ENCODE measurements around the gene ME1.

ME1 gene

GRCh38 chr6:83265384-83265783 lies 165.5 kb downstream of the ME1 start:
- H3K27me3 ChIP-seq (replicated peaks; ENCODE audit: insufficient read depth, low read length) = no peaks in the 10 kb centered on the region
- TF ChIP-seq EZH2phosphoT487 (IDR thresholded peaks at IDR 0.05; ENCODE audit: low read length) = no peak
- TF ChIP-seq, protein P1, sequence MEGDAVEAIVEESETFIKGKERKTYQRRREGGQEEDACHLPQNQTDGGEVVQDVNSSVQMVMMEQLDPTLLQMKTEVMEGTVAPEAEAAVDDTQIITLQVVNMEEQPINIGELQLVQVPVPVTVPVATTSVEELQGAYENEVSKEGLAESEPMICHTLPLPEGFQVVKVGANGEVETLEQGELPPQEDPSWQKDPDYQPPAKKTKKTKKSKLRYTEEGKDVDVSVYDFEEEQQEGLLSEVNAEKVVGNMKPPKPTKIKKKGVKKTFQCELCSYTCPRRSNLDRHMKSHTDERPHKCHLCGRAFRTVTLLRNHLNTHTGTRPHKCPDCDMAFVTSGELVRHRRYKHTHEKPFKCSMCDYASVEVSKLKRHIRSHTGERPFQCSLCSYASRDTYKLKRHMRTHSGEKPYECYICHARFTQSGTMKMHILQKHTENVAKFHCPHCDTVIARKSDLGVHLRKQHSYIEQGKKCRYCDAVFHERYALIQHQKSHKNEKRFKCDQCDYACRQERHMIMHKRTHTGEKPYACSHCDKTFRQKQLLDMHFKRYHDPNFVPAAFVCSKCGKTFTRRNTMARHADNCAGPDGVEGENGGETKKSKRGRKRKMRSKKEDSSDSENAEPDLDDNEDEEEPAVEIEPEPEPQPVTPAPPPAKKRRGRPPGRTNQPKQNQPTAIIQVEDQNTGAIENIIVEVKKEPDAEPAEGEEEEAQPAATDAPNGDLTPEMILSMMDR (IDR thresholded peaks at IDR 0.05; ENCODE audit: low read length) = no peak
- TF ChIP-seq EZH2 (optimal IDR thresholded peaks at IDR 0.05; ENCODE audit: low read depth, low read length) = no peak
- H3K4me2 ChIP-seq (ENCODE audit: low read depth, low read length) = no peak overlapping the region
- no peaks in the 10 kb centered on the region for H3F3A ChIP-seq (ENCODE audit: insufficient read depth, low read length)
- DNase-seq = no peak
- no peak overlapping the region for H3K4me3 ChIP-seq (ENCODE audit: low read length)
- H3K9me2 ChIP-seq (replicated peaks; ENCODE audit: insufficient read depth, low read length) = no peaks in the 10 kb centered on the region
- H4K20me1 ChIP-seq (ENCODE audit: insufficient read depth, low read length) = no peaks in the 10 kb centered on the region
- no peaks in the 10 kb centered on the region for H3K9me3 ChIP-seq (replicated peaks; ENCODE audit: insufficient read depth, low read length)
- H3K27ac ChIP-seq (ENCODE audit: low read length) = no peak overlapping the region
- H3K4me1 ChIP-seq (ENCODE audit: low read length) = no peaks in the 10 kb centered on the region
- no peaks in the 10 kb centered on the region for H3K79me2 ChIP-seq (ENCODE audit: low read length)
- no peak overlapping the region for H2AFZ ChIP-seq (ENCODE audit: low read length)
- H3K9ac ChIP-seq (ENCODE audit: low read length) = no peak overlapping the region
- no peaks in the 10 kb centered on the region for H3K36me3 ChIP-seq (replicated peaks; ENCODE audit: insufficient read depth, low read length)

- Histone ChIP-seq H3K9ac (ENCODE audit: low read length) (no peak overlapping the region), H2AFZ (ENCODE audit: low read length) (no peak overlapping the region), H3K4me3 (ENCODE audit: low read length) (no peak overlapping the region), H3K79me2 (ENCODE audit: low read length) (no peaks in the 10 kb centered on the region), H3K36me3 (replicated peaks; ENCODE audit: insufficient read depth, low read length) (no peaks in the 10 kb centered on the region), H3K4me2 (ENCODE audit: low read depth, low read length) (no peak overlapping the region), H4K20me1 (ENCODE audit: insufficient read depth, low read length) (no peaks in the 10 kb centered on the region), H3K27ac (ENCODE audit: low read length) (no peak overlapping the region), H3F3A (ENCODE audit: insufficient read depth, low read length) (no peaks in the 10 kb centered on the region), H3K27me3 (replicated peaks; ENCODE audit: insufficient read depth, low read length) (no peaks in the 10 kb centered on the region), H3K4me1 (ENCODE audit: low read length) (no peaks in the 10 kb centered on the region), H3K9me3 (replicated peaks; ENCODE audit: insufficient read depth, low read length) (no peaks in the 10 kb centered on the region), H3K9me2 (replicated peaks; ENCODE audit: insufficient read depth, low read length) (no peaks in the 10 kb centered on the region)
- DNase-seq = no peak
- TF ChIP-seq, protein P1 (IDR thresholded peaks at IDR 0.05; ENCODE audit: low read length) = no peak
- TF ChIP-seq EZH2 (optimal IDR thresholded peaks at IDR 0.05; ENCODE audit: low read depth, low read length) = no peak
These were observed 170.3 kb downstream of the ME1 start for GRCh38 chr6:83260577-83260976.

DNA sequence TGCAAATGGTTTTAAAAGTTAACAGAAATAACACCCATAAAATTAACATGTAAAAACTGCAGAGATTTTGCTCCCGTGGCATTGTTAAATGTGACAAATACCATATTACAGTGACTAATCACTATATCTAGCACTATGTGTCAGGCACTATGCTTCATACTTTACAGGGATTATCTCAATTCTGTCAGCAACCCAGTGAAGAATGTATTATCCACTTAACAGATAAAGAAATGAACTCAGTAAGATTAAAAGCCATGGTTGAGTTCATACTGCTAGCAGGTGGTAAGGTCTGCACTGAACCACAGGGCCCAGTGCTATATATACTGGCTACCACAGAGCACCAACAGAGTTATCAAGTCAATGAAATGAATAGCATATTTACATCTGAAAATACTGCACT lies 172.3 kb downstream of the ME1 start:
- Histone ChIP-seq H2AFZ (ENCODE audit: low read length) (no peak overlapping the region), H4K20me1 (ENCODE audit: insufficient read depth, low read length) (no peaks in the 10 kb centered on the region), H3K36me3 (replicated peaks; ENCODE audit: insufficient read depth, low read length) (no peaks in the 10 kb centered on the region), H3F3A (ENCODE audit: insufficient read depth, low read length) (no peaks in the 10 kb centered on the region), H3K9ac (ENCODE audit: low read length) (no peak overlapping the region), H3K9me2 (replicated peaks; ENCODE audit: insufficient read depth, low read length) (no peaks in the 10 kb centered on the region), H3K4me3 (ENCODE audit: low read length) (no peak overlapping the region), H3K27ac (ENCODE audit: low read length) (no peak overlapping the region), H3K27me3 (replicated peaks; ENCODE audit: insufficient read depth, low read length) (no peaks in the 10 kb centered on the region), H3K9me3 (replicated peaks; ENCODE audit: insufficient read depth, low read length) (no peaks in the 10 kb centered on the region), H3K4me1 (ENCODE audit: low read length) (no peaks in the 10 kb centered on the region), H3K79me2 (ENCODE audit: low read length) (no peaks in the 10 kb centered on the region), H3K4me2 (ENCODE audit: low read depth, low read length) (no peak overlapping the region)
- TF ChIP-seq, protein P1 (IDR thresholded peaks at IDR 0.05; ENCODE audit: low read length) = no peak
- TF ChIP-seq EZH2phosphoT487 (IDR thresholded peaks at IDR 0.05; ENCODE audit: low read length) (no peak), EZH2 (optimal IDR thresholded peaks at IDR 0.05; ENCODE audit: low read depth, low read length) (no peak)
- DNase-seq = no peak
